Measurements from ENCODE around the gene TRAF3. TPM values are rescaled to one million over a fixed set of nuclear protein-coding genes. Genes with fewer than 3 reads are reported as not detected.

TRAF3 gene
- total and polyA plus RNA-seq, 2 donors = 9.2 to 14.6 TPM

- no peaks in the 10 kb centered on the region for H3K9me3 ChIP-seq (ENCODE audit: control insufficient read depth in 2 of 2, insufficient read depth in 1 of 2, low read length in 1 of 2)
- H3K4me3 ChIP-seq (ENCODE audit: low read length in 2 of 2) = no peak overlapping the region
- no peak for DNase-seq (ENCODE audit: low read depth in 6 of 9, low spot score in 9 of 9)
- no peak overlapping the region for H3K27ac ChIP-seq (ENCODE audit: low read depth in 1 of 2, low read length in 1 of 2)
- peaks cover 5 to 24% of the 10 kb centered on the region in 2 donors for H3K36me3 ChIP-seq (ENCODE audit: control insufficient read depth in 2 of 2, insufficient read depth in 2 of 2, low read length in 1 of 2)
- no peaks in the 10 kb centered on the region for H3K4me1 ChIP-seq (ENCODE audit: control insufficient read depth in 2 of 2, insufficient read depth in 2 of 2, low read length in 2 of 2)
- 95% methylated on average over 6 of the region's 6 CpGs for WGBS
- no peaks in the 10 kb centered on the region for H3K27me3 ChIP-seq (ENCODE audit: control insufficient read depth in 2 of 2, insufficient read depth in 1 of 2, low read length in 1 of 2)
These were observed 101.1 kb downstream of the TRAF3 start for GRCh38 chr14:102878174-102878969.

- no peak for DNase-seq (ENCODE audit: low read depth in 6 of 9, low spot score in 9 of 9)
- H3K36me3 ChIP-seq (ENCODE audit: control insufficient read depth in 2 of 2, insufficient read depth in 2 of 2, low read length in 1 of 2) = peaks cover 5 to 24% of the 10 kb centered on the region in 2 donors
These were observed 101.8 kb downstream of the TRAF3 start for GRCh38 chr14:102878970-102879460.

GRCh38 chr14:102882226-102882906, 105.1 kb downstream of the TRAF3 start:
- H3K27me3 ChIP-seq (ENCODE audit: control insufficient read depth in 2 of 2, insufficient read depth in 1 of 2, low read length in 1 of 2) = no peaks in the 10 kb centered on the region
- no peak overlapping the region for H3K4me3 ChIP-seq (ENCODE audit: low read length in 2 of 2)
- H3K9me3 ChIP-seq (ENCODE audit: control insufficient read depth in 2 of 2, insufficient read depth in 1 of 2, low read length in 1 of 2) = no peaks in the 10 kb centered on the region
- peaks cover 9 to 16% of the 10 kb centered on the region in 2 donors for H3K36me3 ChIP-seq (ENCODE audit: control insufficient read depth in 2 of 2, insufficient read depth in 2 of 2, low read length in 1 of 2)
- DNase-seq (ENCODE audit: low read depth in 6 of 9, low spot score in 9 of 9) = no peak
- H3K4me1 ChIP-seq (ENCODE audit: control insufficient read depth in 2 of 2, insufficient read depth in 2 of 2, low read length in 2 of 2) = no peaks in the 10 kb centered on the region
- no peak overlapping the region for H3K27ac ChIP-seq (ENCODE audit: low read depth in 1 of 2, low read length in 1 of 2)
- 75% methylated on average over 5 of the region's 5 CpGs for WGBS

More at GRCh38 chr14:102878970-102879460, 101.8 kb downstream of the TRAF3 start:
- Histone ChIP-seq H3K27me3 (ENCODE audit: control insufficient read depth in 2 of 2, insufficient read depth in 1 of 2, low read length in 1 of 2) (no peaks in the 10 kb centered on the region), H3K4me1 (ENCODE audit: control insufficient read depth in 2 of 2, insufficient read depth in 2 of 2, low read length in 2 of 2) (no peaks in the 10 kb centered on the region), H3K4me3 (ENCODE audit: low read length in 2 of 2) (no peak overlapping the region), H3K27ac (ENCODE audit: low read depth in 1 of 2, low read length in 1 of 2) (no peak overlapping the region), H3K9me3 (ENCODE audit: control insufficient read depth in 2 of 2, insufficient read depth in 1 of 2, low read length in 1 of 2) (no peaks in the 10 kb centered on the region)
- WGBS = 95% methylated on average over 6 of the region's 6 CpGs

DNA sequence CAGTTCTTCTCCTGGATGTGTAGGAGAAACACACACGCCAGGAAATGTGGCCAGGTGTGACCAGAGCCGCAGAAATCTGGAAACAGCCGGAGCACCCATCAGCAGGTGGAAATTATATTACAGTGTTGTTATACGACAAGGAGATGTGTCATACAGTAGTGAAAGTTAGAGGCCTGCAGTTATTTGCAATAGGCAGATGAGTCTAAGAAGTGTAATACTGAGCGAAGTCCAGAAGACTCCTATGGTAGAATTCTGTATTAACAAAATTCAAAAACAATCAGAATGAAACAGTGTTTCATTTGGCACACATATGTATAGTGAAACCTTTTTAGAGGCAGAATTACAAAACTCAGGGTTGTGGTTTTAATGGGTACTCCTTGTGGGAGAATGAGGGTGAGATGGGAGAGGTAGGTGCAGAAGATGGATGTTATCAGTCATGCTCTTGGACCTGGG, 105.9 kb downstream of the TRAF3 start:
- H3K4me3 ChIP-seq (ENCODE audit: low read length in 2 of 2) = no peak overlapping the region
- WGBS = 96% methylated on average over 5 of the region's 5 CpGs
- H3K36me3 ChIP-seq (ENCODE audit: control insufficient read depth in 2 of 2, insufficient read depth in 2 of 2, low read length in 1 of 2) = peaks cover 9 to 12% of the 10 kb centered on the region in 2 donors
- H3K9me3 ChIP-seq (ENCODE audit: control insufficient read depth in 2 of 2, insufficient read depth in 1 of 2, low read length in 1 of 2) = no peaks in the 10 kb centered on the region
- DNase-seq (ENCODE audit: low read depth in 6 of 9, low spot score in 9 of 9) = no peak
- no peaks in the 10 kb centered on the region for H3K4me1 ChIP-seq (ENCODE audit: control insufficient read depth in 2 of 2, insufficient read depth in 2 of 2, low read length in 2 of 2)
- H3K27ac ChIP-seq (ENCODE audit: low read depth in 1 of 2, low read length in 1 of 2) = no peak overlapping the region
- no peaks in the 10 kb centered on the region for H3K27me3 ChIP-seq (ENCODE audit: control insufficient read depth in 2 of 2, insufficient read depth in 1 of 2, low read length in 1 of 2)

- no peak for DNase-seq (ENCODE audit: low read depth in 6 of 9, low spot score in 9 of 9)
- WGBS = 98% methylated on average over 14 of the region's 14 CpGs
These were observed 106.3 kb downstream of the TRAF3 start for GRCh38 chr14:102883554-102883953.

GRCh38 chr14:102885737-102886447, 108.6 kb downstream of the TRAF3 start:
- Histone ChIP-seq H3K27me3 (ENCODE audit: control insufficient read depth in 2 of 2, insufficient read depth in 1 of 2, low read length in 1 of 2) (no peaks in the 10 kb centered on the region), H3K9me3 (ENCODE audit: control insufficient read depth in 2 of 2, insufficient read depth in 1 of 2, low read length in 1 of 2) (no peaks in the 10 kb centered on the region), H3K4me1 (ENCODE audit: control insufficient read depth in 2 of 2, insufficient read depth in 2 of 2, low read length in 2 of 2) (no peaks in the 10 kb centered on the region), H3K27ac (ENCODE audit: low read depth in 1 of 2, low read length in 1 of 2) (no peak overlapping the region), H3K4me3 (ENCODE audit: low read length in 2 of 2) (no peak overlapping the region), H3K36me3 (ENCODE audit: control insufficient read depth in 2 of 2, insufficient read depth in 2 of 2, low read length in 1 of 2) (peaks cover 7 to 17% of the 10 kb centered on the region in 2 donors)
- 98% methylated on average over 22 of the region's 22 CpGs for WGBS
- no peak for DNase-seq (ENCODE audit: low read depth in 6 of 9, low spot score in 9 of 9)

More at GRCh38 chr14:102883554-102883953, 106.3 kb downstream of the TRAF3 start:
- H3K4me3 ChIP-seq (ENCODE audit: low read length in 2 of 2) = no peak overlapping the region
- no peaks in the 10 kb centered on the region for H3K4me1 ChIP-seq (ENCODE audit: control insufficient read depth in 2 of 2, insufficient read depth in 2 of 2, low read length in 2 of 2)
- H3K36me3 ChIP-seq (ENCODE audit: control insufficient read depth in 2 of 2, insufficient read depth in 2 of 2, low read length in 1 of 2) = peaks cover 9 to 16% of the 10 kb centered on the region in 2 donors
- no peaks in the 10 kb centered on the region for H3K9me3 ChIP-seq (ENCODE audit: control insufficient read depth in 2 of 2, insufficient read depth in 1 of 2, low read length in 1 of 2)
- no peaks in the 10 kb centered on the region for H3K27me3 ChIP-seq (ENCODE audit: control insufficient read depth in 2 of 2, insufficient read depth in 1 of 2, low read length in 1 of 2)
- no peak overlapping the region for H3K27ac ChIP-seq (ENCODE audit: low read depth in 1 of 2, low read length in 1 of 2)

DNA sequence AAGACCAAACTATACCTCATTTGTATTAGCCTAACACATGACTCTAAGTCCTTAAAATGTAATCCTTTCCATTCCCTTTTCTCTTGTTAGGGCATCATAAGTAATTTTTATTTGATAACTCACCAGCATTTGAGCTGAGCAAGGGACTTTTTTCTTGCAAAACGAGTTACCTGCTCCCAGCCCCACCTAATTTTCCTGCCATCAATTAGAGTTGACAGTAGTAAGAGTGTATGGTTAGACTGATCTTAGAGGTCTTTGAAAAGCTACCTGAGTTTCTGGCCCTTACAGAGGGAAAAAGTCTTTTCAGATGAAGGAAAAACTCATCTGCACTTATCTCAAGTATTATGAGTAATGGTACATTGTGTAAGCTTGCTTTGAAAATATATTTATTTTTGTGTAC, 111.5 kb downstream of the TRAF3 start:
- Histone ChIP-seq H3K27me3 (ENCODE audit: control insufficient read depth in 2 of 2, insufficient read depth in 1 of 2, low read length in 1 of 2) (no peaks in the 10 kb centered on the region), H3K9me3 (ENCODE audit: control insufficient read depth in 2 of 2, insufficient read depth in 1 of 2, low read length in 1 of 2) (no peaks in the 10 kb centered on the region), H3K36me3 (ENCODE audit: control insufficient read depth in 2 of 2, insufficient read depth in 2 of 2, low read length in 1 of 2) (peaks cover 11 to 15% of the 10 kb centered on the region in 2 donors), H3K4me1 (ENCODE audit: control insufficient read depth in 2 of 2, insufficient read depth in 2 of 2, low read length in 2 of 2) (no peaks in the 10 kb centered on the region), H3K27ac (ENCODE audit: low read depth in 1 of 2, low read length in 1 of 2) (no peak overlapping the region), H3K4me3 (ENCODE audit: low read length in 2 of 2) (no peak overlapping the region)
- DNase-seq (ENCODE audit: low read depth in 6 of 9, low spot score in 9 of 9) = no peak
- WGBS = 94% methylated on average over 1 of the region's 1 CpG

- no peaks in the 10 kb centered on the region for H3K9me3 ChIP-seq (ENCODE audit: control insufficient read depth in 2 of 2, insufficient read depth in 1 of 2, low read length in 1 of 2)
- H3K27ac ChIP-seq (ENCODE audit: low read depth in 1 of 2, low read length in 1 of 2) = no peak overlapping the region
- H3K36me3 ChIP-seq (ENCODE audit: control insufficient read depth in 2 of 2, insufficient read depth in 2 of 2, low read length in 1 of 2) = peaks cover 11 to 14% of the 10 kb centered on the region in 2 donors
- 98% methylated on average over 7 of the region's 7 CpGs for WGBS
- no peak overlapping the region for H3K4me3 ChIP-seq (ENCODE audit: low read length in 2 of 2)
- no peaks in the 10 kb centered on the region for H3K27me3 ChIP-seq (ENCODE audit: control insufficient read depth in 2 of 2, insufficient read depth in 1 of 2, low read length in 1 of 2)
- no peaks in the 10 kb centered on the region for H3K4me1 ChIP-seq (ENCODE audit: control insufficient read depth in 2 of 2, insufficient read depth in 2 of 2, low read length in 2 of 2)
- no peak for DNase-seq (ENCODE audit: low read depth in 6 of 9, low spot score in 9 of 9)
These were observed 112.4 kb downstream of the TRAF3 start for GRCh38 chr14:102889615-102890014.
